GM12875 (cell line): ENCODE data around the gene NOPCHAP1.

ENCODE experiments used
- H3K4me3 ChIP-seq: one replicate; pipeline ENCODE4 v1.5.1; 2011; ENCODE audit warnings: low read depth, low read length, control low read depth
- TF ChIP-seq, protein P1 (sequence below): IDR thresholded peaks from 2 replicates; pipeline ENCODE4 v1.5.1; 2011; ENCODE audit warnings: low read depth, mild to moderate bottlenecking, control low read depth, inconsistent platforms, low read length, moderate library complexity, borderline replicate concordance; ENCODE audit not compliant: insufficient read depth

Gene NOPCHAP1

DNA sequence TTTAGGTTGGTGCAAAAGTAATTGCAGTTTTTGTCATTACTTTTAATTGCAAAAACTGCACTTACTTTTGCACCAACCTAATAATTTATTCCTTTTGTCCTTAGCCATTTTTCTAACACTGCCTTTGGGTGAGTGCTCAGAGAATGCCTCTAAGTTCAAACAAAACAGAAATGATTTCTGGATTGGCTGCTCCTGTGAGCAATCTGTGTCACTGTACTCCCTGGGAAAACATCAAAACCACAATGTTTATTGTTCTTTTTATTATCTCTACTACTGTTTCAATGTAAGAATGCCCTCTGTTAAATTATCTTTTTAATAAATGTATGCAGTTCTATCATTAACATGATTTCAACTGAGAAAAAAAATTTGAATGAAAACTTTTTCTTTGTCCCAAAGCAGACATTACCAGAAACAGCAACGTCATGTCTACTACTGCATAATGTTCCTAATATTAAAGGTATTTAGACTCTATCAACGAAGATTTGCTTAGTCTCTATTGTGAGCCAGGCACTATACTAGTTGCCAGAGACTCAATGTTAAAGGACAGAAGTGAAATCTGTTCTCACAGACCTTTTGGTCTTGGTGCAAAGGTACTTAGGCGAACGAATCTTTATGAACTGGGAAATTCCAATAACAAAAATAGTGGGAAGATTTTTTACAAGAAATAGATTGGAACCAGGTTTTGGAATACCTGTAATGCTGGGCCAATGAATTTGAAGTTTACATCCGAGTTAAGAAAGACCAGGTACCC is 34.2 kb upstream of the NOPCHAP1 start:
- TF ChIP-seq, protein P1, sequence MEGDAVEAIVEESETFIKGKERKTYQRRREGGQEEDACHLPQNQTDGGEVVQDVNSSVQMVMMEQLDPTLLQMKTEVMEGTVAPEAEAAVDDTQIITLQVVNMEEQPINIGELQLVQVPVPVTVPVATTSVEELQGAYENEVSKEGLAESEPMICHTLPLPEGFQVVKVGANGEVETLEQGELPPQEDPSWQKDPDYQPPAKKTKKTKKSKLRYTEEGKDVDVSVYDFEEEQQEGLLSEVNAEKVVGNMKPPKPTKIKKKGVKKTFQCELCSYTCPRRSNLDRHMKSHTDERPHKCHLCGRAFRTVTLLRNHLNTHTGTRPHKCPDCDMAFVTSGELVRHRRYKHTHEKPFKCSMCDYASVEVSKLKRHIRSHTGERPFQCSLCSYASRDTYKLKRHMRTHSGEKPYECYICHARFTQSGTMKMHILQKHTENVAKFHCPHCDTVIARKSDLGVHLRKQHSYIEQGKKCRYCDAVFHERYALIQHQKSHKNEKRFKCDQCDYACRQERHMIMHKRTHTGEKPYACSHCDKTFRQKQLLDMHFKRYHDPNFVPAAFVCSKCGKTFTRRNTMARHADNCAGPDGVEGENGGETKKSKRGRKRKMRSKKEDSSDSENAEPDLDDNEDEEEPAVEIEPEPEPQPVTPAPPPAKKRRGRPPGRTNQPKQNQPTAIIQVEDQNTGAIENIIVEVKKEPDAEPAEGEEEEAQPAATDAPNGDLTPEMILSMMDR: no peak
- no peak overlapping the region for H3K4me3 ChIP-seq

DNA sequence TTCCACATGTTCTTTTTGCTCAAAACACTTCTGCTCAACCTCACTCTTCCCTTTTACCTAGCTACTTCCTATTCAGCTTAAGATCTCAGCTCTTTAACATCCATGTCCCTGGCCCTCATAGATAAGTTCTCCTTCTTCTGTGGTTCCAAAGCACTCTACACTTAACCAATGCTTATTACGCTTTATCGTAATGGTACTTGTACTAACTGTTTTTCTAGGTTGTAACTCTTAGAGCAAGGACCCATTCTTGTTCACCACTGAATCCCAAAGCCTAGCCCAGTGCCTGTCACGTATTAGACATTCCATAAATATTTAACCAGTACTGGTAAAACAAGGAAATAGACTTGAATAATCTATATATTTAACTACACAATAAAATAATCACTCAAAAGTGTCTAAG is 33.3 kb upstream of the NOPCHAP1 start:
- TF ChIP-seq, protein P1: no peak
- H3K4me3 ChIP-seq: no peak overlapping the region

DNA sequence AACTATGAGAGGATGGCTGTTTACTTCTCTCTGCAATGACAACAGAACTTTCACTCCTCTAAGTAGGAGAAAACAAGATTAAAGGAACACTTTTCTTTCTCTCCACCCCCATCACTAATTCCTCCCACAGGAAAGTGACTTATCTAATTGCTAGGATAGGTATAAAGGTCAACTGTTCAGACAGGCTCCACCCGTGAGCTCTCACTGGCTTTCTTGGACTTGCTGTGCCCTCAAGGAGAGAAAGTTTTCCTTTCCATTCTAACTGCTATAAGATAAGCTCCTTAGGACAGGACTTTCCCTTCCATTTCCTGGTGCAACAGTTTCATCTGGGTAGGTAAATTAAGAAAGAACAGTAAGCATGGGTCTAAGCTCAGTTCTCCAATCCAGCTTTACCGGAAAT is 32.8 kb upstream of the NOPCHAP1 start:
- no peak overlapping the region for H3K4me3 ChIP-seq
- TF ChIP-seq, protein P1: no peak

DNA sequence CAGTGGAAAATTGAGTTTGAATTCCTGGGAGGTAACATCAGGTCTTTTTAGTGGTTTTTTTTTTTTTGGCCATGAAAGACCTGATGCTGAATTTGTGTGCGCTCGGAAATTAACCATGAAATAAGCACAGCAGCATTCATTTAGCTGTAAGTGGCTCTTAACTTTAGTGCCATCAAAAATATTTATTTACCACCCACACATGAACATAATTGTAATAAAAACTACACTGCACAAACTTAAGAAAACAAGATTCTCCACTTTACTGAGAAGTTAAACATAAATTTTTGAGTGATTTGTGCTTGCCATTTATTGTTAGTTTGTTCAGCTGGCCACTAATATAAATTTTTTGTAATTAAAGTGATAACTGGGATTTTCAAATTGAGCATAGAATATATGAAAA is 30.4 kb upstream of the NOPCHAP1 start:
- TF ChIP-seq, protein P1: no peak
- H3K4me3 ChIP-seq: no peak overlapping the region

DNA sequence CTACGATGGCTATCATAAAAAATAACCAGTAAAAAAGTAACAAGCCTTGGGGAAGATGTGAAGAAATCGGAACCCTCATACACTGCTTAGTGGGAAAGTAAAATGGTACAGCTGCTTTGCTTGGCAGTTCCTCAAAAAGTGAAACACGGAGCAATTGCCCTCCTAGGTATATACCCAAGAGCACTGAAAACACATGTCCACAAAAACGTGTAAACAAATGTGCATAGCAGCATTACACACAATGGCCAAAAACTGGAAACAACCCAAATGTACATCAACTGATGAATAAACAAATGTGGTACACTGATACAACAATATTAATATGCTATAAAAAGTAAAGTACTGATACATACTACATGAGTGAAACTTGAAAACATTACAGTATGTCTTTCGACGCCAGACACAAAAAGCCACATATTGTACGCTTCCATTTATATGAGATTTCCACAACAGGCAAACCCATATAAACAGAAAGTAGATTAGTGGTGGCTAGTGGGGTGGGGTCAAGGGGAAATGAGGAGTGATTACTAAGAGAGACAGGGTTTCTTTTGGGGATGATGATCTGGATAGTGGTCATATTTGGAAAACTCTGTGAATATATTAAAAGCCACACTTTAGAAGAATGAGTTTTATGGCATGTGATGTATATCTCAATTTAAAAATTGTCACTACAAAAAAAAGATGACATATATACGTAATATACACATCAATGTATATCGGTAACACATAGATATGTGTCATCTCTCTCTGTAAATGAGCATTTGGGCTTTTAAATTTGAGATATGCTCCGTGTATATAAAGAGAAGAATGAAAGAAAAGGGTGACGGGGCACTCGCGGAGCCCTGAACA is 29.0 kb upstream of the NOPCHAP1 start:
- TF ChIP-seq, protein P1: no peak
- peak overlapping the region; percentile 82 for H3K4me3 ChIP-seq

DNA sequence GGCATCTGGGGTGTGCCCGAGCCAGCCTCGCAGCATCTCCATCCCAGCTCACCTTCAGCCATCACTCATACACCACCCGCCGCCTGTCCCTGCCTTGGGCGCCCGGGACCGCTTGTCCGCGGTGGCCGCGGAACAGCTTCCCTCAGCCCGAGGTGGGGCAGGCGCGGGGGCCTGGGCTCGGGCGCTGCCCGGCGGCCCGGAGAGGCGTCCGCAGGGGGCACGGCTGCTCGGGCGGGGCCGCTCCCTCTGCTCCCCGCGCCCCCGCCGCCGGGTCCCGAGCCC is 28.5 kb upstream of the NOPCHAP1 start:
- peak overlapping the region; percentile 82 for H3K4me3 ChIP-seq
- TF ChIP-seq, protein P1: no peak
